ENCODE data around the gene RAC3. TPM values are rescaled to one million over a fixed set of nuclear protein-coding genes. Genes with fewer than 3 reads are reported as not detected.

Gene RAC3
- total RNA-seq, 1 donor from 2014 or later = 7.4 TPM

GRCh38 chr17:82056729-82057621, 25.5 kb downstream of the RAC3 start:
- no peak for DNase-seq

- no peak for DNase-seq
These were observed 26.9 kb downstream of the RAC3 start for GRCh38 chr17:82058230-82058854.

GRCh38 chr17:82058855-82059249, 27.4 kb downstream of the RAC3 start:
- no peak for DNase-seq

- no peak for DNase-seq
These were observed 28.0 kb downstream of the RAC3 start for GRCh38 chr17:82059272-82060000.

GRCh38 chr17:82060001-82060380, 28.5 kb downstream of the RAC3 start:
- DNase-seq = no peak

- no peak for DNase-seq
These were observed 29.1 kb downstream of the RAC3 start for GRCh38 chr17:82060614-82061013.

GRCh38 chr17:82061047-82061925, 29.8 kb downstream of the RAC3 start:
- DNase-seq = no peak

GRCh38 chr17:82062076-82062983, 30.9 kb downstream of the RAC3 start:
- no peak for DNase-seq

- DNase-seq = no peak
These were observed 31.5 kb downstream of the RAC3 start for GRCh38 chr17:82062984-82063368.

- no peak for DNase-seq
These were observed 32.2 kb downstream of the RAC3 start for GRCh38 chr17:82063424-82064415.

- DNase-seq = no peak
These were observed 33.1 kb downstream of the RAC3 start for GRCh38 chr17:82064433-82065192.

- no peak for DNase-seq
These were observed 33.7 kb downstream of the RAC3 start for GRCh38 chr17:82065193-82065637.

GRCh38 chr17:82065638-82066303, 34.3 kb downstream of the RAC3 start, which contains the start of gene DUS1L:
Gene DUS1L (minus strand): TSS chr17:82065804. CDS start chr17:82065059, 745 bp downstream.
- peak; percentile 67 for DNase-seq

- no peak for DNase-seq
These were observed 39.1 kb downstream of the RAC3 start for GRCh38 chr17:82070611-82071010.

GRCh38 chr17:82072827-82073226, 41.3 kb downstream of the RAC3 start:
- no peak for DNase-seq

GRCh38 chr17:82073446-82073845, 42.0 kb downstream of the RAC3 start:
- no peak for DNase-seq

- no peak for DNase-seq
These were observed 44.7 kb downstream of the RAC3 start for GRCh38 chr17:82076018-82076784.

Measured in tongue (tissue), 2 donors.